ENCODE measurements around the gene CLUH. TPM values are rescaled to one million over a fixed set of nuclear protein-coding genes. Genes with fewer than 3 reads are reported as not detected.

CLUH gene
- total and polyA plus RNA-seq, 5 donors: 79.0 to 121 (median 106) TPM

DNA sequence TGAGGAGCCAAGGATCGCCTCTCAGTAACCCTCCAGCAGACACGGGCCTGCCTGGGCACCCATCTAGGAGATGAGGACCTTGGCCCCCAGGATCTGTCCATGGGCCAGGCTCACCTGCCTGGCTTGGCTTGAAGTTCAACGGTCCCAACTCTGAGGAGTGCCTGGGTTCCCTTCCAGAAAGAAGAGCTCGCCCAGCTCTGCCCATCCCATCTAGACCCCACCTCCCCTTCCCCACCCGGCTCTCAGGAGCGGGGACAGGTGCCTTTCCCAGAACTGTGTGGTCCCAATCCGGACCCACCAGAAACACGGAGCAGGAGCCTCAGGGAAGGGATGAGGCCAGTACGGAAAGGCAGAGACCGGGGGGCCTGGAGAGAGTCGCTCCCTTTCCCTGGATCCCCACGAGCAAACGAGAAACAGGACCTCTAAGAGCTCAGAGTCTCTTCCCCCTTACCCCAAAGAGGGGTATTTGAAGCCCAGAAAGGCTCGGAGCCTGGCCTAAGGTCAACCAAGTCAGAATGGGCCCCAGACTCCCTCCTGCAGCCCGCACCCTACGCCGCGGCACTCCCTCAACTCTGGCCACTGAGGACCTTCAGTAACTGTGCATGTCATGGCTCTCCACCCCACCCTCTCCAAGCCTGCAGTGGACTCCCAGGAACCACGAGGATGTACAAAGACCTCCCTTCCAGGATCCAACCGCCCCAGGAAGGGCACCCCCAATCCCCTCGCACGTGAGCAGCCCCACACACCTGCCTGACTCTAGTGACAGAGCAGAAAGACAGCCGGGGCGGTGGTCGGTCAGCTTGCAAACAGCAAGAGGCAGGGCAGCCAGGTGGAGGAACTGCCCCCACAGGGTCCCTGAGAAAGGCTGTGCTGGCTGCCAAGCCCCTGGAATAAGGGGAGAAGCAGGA lies 5.4 kb downstream of the CLUH start:
- Histone ChIP-seq H3K4me1 (ENCODE audit: control insufficient read depth, insufficient read depth, low read length) (peaks cover 7% of the 10 kb centered on the region), H3K27me3 (ENCODE audit: control insufficient read depth, insufficient read depth) (no peaks in the 10 kb centered on the region), H3K4me3 (ENCODE audit: low read length) (no peak overlapping the region), H3K27ac (ENCODE audit: low read length) (peak overlapping the region; percentile 75), H3K9me3 (ENCODE audit: control insufficient read depth, low read length) (no peaks in the 10 kb centered on the region)
- DNase-seq: peak in 1 of 3 donors; percentile 4
- no peak for ATAC-seq
- intact Hi-C loops (cut with DNase I): no loop called here
- WGBS: 87% methylated on average over 25 of the region's 25 CpGs

DNA sequence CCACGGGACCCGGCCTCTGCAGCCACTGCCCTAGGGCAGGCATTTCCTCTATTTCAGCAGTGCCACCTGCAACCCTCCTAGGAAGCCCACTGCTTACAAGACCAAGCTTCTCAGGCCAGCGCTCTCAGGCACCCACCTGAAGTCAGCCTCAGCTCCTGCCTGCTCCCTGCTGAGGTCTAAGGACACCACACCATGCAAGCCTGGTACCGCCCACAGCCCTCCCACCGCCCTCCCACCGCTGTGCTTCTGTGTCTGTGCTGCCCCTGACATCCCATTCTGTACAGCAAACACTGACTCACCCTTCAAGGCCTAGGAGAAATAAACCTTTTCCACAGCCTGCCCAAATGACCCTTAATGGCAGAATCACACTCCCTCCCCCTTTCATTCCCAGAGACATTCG lies 6.3 kb downstream of the CLUH start:
- Histone ChIP-seq H3K9me3 (ENCODE audit: control insufficient read depth, low read length) (no peaks in the 10 kb centered on the region), H3K27me3 (ENCODE audit: control insufficient read depth, insufficient read depth) (no peaks in the 10 kb centered on the region), H3K27ac (ENCODE audit: low read length) (no peak overlapping the region), H3K4me1 (ENCODE audit: control insufficient read depth, insufficient read depth, low read length) (peaks cover 7% of the 10 kb centered on the region), H3K4me3 (ENCODE audit: low read length) (no peak overlapping the region)
- DNase-seq (no peak), ATAC-seq (no peak)
- intact Hi-C loops (cut with DNase I): no loop called here
- WGBS: 87% methylated on average over 7 of the region's 7 CpGs

DNA sequence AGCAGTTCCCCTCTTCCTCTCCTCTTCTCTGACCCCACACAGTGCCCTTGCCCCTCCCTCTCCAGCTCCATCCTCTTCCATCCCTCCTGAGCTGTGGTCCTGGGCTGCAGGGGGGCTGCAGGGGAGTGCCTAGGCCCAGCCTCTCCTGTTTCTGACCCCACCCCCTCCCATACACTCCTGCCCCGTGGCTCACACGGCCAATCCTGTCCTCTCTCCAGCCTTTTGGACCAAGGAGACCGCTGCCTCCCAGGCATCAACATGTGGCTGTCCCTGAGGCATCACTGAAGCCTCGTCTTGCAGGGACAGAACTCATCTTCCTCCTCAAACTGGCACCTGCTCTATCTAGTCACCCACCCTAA lies 6.7 kb downstream of the CLUH start:
- 61% methylated on average over 4 of the region's 4 CpGs for WGBS
- Histone ChIP-seq H3K4me1 (ENCODE audit: control insufficient read depth, insufficient read depth, low read length) (peaks cover 7% of the 10 kb centered on the region), H3K27ac (ENCODE audit: low read length) (no peak overlapping the region), H3K4me3 (ENCODE audit: low read length) (no peak overlapping the region), H3K27me3 (ENCODE audit: control insufficient read depth, insufficient read depth) (no peaks in the 10 kb centered on the region), H3K9me3 (ENCODE audit: control insufficient read depth, low read length) (no peaks in the 10 kb centered on the region)
- intact Hi-C loops (cut with DNase I): no loop called here
- ATAC-seq: no peak
- no peak for DNase-seq

DNA sequence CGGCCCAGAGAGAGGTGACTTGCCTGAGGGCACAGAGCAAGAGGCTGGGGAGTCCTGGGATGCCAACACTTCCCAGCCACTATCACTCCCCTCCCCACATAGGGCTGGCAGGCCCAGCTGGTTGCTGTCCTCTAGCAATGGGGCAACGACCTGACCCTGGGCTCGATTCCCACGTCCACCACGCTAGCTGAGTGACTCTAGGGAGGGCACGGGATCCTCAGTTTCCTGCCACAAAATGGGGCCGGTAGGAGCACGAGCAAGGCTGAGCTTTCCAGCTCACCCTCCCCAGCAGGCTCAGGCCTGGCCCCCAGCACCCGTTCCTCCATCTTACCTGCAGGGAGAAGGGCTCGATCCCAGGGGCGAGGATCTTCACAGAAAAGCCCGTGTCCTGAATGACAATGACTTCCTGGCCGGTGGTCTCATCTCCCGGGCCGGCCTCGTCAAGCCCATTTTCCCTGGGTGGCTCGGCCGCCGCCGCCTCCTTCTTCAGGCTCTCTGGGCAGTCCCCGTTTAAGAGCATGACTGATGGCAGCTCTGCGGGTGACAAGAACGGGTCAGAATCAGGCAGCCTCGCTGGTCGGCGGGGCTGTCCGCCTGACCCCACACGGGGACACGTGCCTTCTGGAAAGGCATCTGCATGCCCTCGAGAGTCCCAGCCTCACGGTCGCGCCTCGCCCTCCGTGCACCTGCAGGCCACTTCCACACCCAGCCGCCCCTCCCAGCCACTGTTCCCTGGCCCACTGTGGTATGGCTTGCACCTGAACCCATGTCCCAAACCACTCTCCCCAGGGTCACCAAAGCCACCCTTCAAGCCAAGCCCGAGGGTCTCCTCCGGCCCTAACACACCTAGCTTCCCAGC lies 7.3 kb downstream of the CLUH start:
- no peak overlapping the region for H3K27ac ChIP-seq (ENCODE audit: low read length)

DNA sequence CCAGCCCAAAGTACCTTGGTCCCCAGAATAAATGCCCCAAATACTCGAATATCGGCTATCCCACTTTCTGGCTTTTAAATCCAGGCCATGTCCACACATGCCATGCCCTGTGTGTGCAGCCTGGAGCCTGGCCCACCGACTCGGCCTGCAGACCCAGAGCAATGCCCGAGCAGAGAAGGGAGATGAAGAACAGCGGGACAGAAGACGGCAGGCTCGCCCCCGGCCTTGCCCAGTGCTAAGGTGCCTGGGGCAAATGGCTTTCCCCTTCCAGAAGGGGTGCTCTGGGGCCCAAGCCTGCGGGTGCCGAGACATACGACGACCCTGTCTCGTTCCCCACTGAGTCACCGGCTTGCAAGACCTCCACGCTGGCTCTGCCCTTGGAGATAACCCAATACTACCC lies 8.0 kb downstream of the CLUH start:
- DNase-seq (no peak), ATAC-seq (no peak)
- Histone ChIP-seq H3K9me3 (ENCODE audit: control insufficient read depth, low read length) (no peaks in the 10 kb centered on the region), H3K27me3 (ENCODE audit: control insufficient read depth, insufficient read depth) (no peaks in the 10 kb centered on the region), H3K27ac (ENCODE audit: low read length) (no peak overlapping the region), H3K4me1 (ENCODE audit: control insufficient read depth, insufficient read depth, low read length) (peaks cover 2% of the 10 kb centered on the region), H3K4me3 (ENCODE audit: low read length) (no peak overlapping the region)
- intact Hi-C loops (cut with DNase I): no loop called here
- 90% methylated on average over 16 of the region's 16 CpGs for WGBS

More for the DNA sequence above, 7.3 kb downstream of the CLUH start:
- intact Hi-C loops (cut with DNase I): no loop called here
- DNase-seq (no peak), ATAC-seq (no peak)
- Histone ChIP-seq H3K9me3 (ENCODE audit: control insufficient read depth, low read length) (no peaks in the 10 kb centered on the region), H3K27me3 (ENCODE audit: control insufficient read depth, insufficient read depth) (no peaks in the 10 kb centered on the region), H3K4me1 (ENCODE audit: control insufficient read depth, insufficient read depth, low read length) (peaks cover 4% of the 10 kb centered on the region), H3K4me3 (ENCODE audit: low read length) (no peak overlapping the region)
- WGBS: 80% methylated on average over 38 of the region's 38 CpGs

DNA sequence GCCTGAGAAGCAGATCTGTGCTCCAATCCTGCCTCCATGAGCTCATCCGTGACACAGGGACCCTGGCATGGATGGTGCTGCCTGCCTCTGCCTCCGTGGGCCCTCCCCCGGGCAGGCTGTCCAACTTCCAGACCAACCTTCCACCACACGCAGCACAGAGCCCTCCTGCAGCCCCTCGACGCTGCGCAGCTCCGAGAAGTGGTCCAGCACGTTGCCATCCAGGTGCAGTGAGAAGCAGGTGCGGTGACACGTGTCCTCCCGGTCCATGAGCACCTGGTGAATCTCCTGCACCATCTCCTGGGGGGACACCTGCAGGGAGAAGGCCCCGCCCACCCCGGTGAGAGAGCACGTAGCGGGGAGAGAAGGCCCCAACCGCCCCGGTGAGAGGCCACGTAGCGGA lies 8.4 kb downstream of the CLUH start:
- ATAC-seq (no peak), DNase-seq (no peak)
- WGBS: 91% methylated on average over 20 of the region's 20 CpGs
- Histone ChIP-seq H3K27ac (ENCODE audit: low read length) (no peak overlapping the region), H3K27me3 (ENCODE audit: control insufficient read depth, insufficient read depth) (no peaks in the 10 kb centered on the region), H3K4me1 (ENCODE audit: control insufficient read depth, insufficient read depth, low read length) (no peaks in the 10 kb centered on the region), H3K4me3 (ENCODE audit: low read length) (no peak overlapping the region), H3K9me3 (ENCODE audit: control insufficient read depth, low read length) (no peaks in the 10 kb centered on the region)
- intact Hi-C loops (cut with DNase I): no loop called here

DNA sequence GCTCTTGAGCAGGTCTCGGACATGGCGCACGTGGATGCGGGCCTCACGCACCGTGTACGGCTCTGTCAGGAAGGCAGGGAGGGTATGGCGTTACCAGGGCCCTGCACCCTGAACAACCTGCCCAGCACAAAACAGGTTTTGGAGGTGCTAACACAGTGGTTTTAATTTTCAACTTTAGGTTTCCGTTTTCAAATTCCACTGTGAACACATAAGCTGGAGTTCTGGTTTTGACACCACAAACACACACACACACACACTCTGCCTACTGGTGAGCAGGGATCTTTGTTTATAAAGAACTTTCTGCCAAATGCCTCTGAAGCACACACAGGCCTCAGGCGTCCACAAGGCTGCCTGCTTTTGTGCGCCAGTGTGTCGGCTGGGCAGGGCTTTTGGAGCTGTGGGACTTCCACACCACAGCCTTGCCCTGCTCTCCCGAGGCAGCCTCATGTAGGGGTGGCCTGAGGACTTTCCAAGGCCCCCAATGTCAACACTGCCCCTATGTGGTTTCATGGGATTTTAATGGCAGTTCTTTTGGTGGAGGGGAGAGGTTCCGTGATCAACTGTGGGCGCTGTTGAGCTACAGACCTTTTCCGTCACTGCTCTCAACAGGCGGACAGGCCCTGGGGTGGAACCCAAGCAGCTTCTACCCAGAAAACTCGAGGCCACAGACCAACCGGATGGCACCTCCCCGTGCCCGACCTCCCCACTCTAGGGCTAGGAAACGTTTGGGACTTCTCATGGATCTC lies 9.4 kb downstream of the CLUH start:
- Histone ChIP-seq H3K9me3 (ENCODE audit: control insufficient read depth, low read length) (no peaks in the 10 kb centered on the region), H3K4me1 (ENCODE audit: control insufficient read depth, insufficient read depth, low read length) (no peaks in the 10 kb centered on the region), H3K27ac (ENCODE audit: low read length) (no peak overlapping the region), H3K4me3 (ENCODE audit: low read length) (no peak overlapping the region), H3K27me3 (ENCODE audit: control insufficient read depth, insufficient read depth) (no peaks in the 10 kb centered on the region)
- ATAC-seq (no peak), DNase-seq (peak in 1 of 3 donors; percentile 52)
- 90% methylated on average over 22 of the region's 22 CpGs for WGBS
- intact Hi-C loops (cut with DNase I): no loop called here

DNA sequence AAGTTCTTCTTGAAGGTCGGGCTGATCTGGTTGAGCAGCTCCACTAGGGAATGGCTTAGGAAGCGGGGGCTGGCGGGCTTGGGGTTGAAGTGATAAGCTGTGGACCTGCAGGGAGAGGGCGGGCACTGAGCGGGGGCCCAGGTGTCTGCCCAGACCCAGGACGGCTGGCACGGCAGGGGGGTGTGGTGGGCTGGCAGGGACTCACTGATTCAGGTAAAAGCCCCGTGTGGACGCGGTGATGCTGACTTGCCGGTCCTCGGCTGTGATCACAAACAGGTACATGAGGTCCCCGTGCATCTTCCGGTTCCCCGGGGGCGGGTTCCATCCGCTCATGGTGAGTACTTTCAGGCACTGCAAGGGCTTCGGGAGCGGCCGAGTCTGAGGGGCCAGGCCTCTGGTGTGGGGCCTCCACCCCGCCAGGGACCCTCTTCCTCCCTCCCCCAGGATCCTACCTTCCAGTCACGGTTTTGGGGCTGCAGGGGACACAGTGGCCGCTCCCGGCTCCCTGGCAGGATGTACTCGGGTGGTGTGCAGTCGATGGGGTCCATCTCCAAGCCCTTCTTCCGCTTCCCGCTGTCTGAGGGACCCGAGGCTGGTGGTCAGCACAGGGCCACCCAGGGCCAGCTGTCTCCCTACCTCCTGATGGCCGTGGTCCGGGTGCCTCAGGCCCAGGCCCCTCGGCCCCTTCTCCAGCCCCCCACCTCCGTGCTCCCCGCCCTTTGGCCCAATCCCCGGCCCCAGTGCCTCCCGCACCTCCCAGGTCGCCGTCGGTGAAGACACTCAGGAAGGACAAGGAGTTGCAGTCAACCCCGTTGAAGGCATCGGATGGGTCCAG lies 10.2 kb downstream of the CLUH start:
- Histone ChIP-seq H3K27ac (ENCODE audit: low read length) (no peak overlapping the region), H3K27me3 (ENCODE audit: control insufficient read depth, insufficient read depth) (no peaks in the 10 kb centered on the region)
- intact Hi-C loops (cut with DNase I): no loop called here

DNA sequence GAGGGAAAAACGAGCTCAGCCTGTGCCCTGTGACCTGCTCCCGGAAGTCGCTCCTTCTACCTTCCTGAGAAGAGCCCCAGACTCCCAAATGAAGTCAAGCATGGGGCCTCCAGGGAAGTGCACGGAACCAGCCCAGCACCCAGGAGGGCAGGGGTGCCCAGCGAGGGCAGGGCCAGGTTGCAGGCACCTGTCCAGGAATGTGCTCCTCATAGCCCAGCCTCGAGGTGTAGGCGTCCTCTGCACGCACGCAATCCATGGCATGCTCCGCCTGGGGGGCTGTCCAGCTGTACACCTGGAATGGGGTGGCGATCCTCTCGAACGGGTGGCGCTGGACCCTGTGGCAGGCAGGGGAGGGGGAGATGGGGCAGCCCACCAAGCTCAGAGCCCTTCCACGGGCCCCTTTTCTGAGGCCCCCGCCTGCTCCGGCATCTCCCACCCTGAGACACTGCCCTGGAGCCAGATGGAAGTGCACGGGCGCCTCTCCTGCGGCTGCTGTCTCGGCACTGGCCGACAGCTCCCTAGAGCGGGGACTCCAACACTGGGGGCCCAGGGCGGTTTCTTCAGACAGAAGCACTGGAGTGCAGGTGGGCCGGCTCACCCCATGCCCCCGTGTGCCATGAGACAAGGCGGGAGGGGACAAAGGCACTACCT lies 10.9 kb downstream of the CLUH start:
- WGBS: 89% methylated on average over 27 of the region's 27 CpGs
- H3K27me3 ChIP-seq (ENCODE audit: control insufficient read depth, insufficient read depth): no peaks in the 10 kb centered on the region
- DNase-seq (peak in 1 of 3 donors; percentile 33), ATAC-seq (no peak)
- H3K4me3 ChIP-seq (ENCODE audit: low read length): no peak overlapping the region
- intact Hi-C loops (cut with DNase I): no loop called here
- H3K9me3 ChIP-seq (ENCODE audit: control insufficient read depth, low read length): no peaks in the 10 kb centered on the region
- no peaks in the 10 kb centered on the region for H3K4me1 ChIP-seq (ENCODE audit: control insufficient read depth, insufficient read depth, low read length)
- H3K27ac ChIP-seq (ENCODE audit: low read length): no peak overlapping the region

More for the DNA sequence above, 10.2 kb downstream of the CLUH start:
- ATAC-seq (no peak), DNase-seq (peak in 2 of 3 donors; percentile 53 to 57)
- H3K4me1 ChIP-seq (ENCODE audit: control insufficient read depth, insufficient read depth, low read length): no peaks in the 10 kb centered on the region
- H3K4me3 ChIP-seq (ENCODE audit: low read length): no peak overlapping the region
- H3K9me3 ChIP-seq (ENCODE audit: control insufficient read depth, low read length): no peaks in the 10 kb centered on the region
- WGBS: 93% methylated on average over 41 of the region's 41 CpGs

DNA sequence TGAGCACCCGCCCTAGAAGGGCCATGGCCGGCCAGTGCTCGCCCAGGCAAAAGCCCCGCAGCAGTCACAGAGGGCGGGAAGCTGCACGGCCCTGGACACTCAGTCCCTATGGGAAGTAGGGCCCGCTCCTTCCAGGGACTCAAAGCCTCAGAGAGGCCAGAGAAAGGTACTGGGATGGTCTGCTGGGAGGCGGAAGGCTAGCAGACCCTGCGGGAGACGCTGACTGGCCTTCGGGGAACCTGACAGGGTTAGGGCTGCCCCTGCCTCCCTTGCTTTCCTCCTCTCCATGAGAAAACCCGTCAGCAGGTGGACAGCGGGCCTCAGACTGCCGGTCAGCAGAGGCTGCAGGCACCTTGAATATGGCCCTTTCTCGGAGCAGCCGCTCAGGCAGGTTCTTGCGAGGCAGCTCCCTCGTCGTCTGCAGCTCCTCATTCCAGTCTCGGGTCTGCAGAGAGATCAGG lies 11.5 kb downstream of the CLUH start:
- Histone ChIP-seq H3K9me3 (ENCODE audit: control insufficient read depth, low read length) (no peaks in the 10 kb centered on the region), H3K27me3 (ENCODE audit: control insufficient read depth, insufficient read depth) (no peaks in the 10 kb centered on the region), H3K4me3 (ENCODE audit: low read length) (no peak overlapping the region), H3K27ac (ENCODE audit: low read length) (no peak overlapping the region), H3K4me1 (ENCODE audit: control insufficient read depth, insufficient read depth, low read length) (no peaks in the 10 kb centered on the region)
- intact Hi-C loops (cut with DNase I): no loop called here
- DNase-seq: peak in 1 of 3 donors; percentile 37
- ATAC-seq: no peak
- WGBS: 94% methylated on average over 20 of the region's 20 CpGs

Data from right cardiac atrium (tissue), 5 donors.